Activated naive CD8-positive, alpha-beta T cell treated with anti-CD3 and anti-CD28 coated beads, Interleukin-2, amount 50 U/mL, for 24 hours (primary cell): Measurements from ENCODE around the gene ARHGEF37.
"Not testable (repeated sequence)": the region's sequence is repeated elsewhere in the genome, so short reads cannot be mapped to it uniquely, and the experiment has no call there.

ENCODE experiments used
- ATAC-seq: fragments of 150-1000 bp; cut with Tn5 transposase; one replicate; pipeline ENCODE4 v1.10.0; 2021
- DNase-seq: peaks from one replicate; pipeline ENCODE4 v3.0.0; 2021
- H3K27ac Mint-ChIP-seq: one replicate; pipeline ENCODE4 v1.8.0; 2021; ENCODE audit warnings: mild to moderate bottlenecking, mixed read lengths
- H3K27me3 Mint-ChIP-seq: one replicate; pipeline ENCODE4 v1.8.0; 2021; ENCODE audit warnings: mixed read lengths
- H3K36me3 Mint-ChIP-seq: one replicate; pipeline ENCODE4 v1.8.0; 2021; ENCODE audit warnings: low read depth, mixed read lengths
- H3K4me1 Mint-ChIP-seq: one replicate; pipeline ENCODE4 v1.8.0; 2021; ENCODE audit warnings: mixed read lengths
- H3K4me3 Mint-ChIP-seq: one replicate; pipeline ENCODE4 v1.8.0; 2021; ENCODE audit warnings: mild to moderate bottlenecking, moderate library complexity, mixed read lengths
- H3K9me3 Mint-ChIP-seq: one replicate; pipeline ENCODE4 v1.8.0; 2021; ENCODE audit warnings: mixed read lengths

Gene ARHGEF37

DNA sequence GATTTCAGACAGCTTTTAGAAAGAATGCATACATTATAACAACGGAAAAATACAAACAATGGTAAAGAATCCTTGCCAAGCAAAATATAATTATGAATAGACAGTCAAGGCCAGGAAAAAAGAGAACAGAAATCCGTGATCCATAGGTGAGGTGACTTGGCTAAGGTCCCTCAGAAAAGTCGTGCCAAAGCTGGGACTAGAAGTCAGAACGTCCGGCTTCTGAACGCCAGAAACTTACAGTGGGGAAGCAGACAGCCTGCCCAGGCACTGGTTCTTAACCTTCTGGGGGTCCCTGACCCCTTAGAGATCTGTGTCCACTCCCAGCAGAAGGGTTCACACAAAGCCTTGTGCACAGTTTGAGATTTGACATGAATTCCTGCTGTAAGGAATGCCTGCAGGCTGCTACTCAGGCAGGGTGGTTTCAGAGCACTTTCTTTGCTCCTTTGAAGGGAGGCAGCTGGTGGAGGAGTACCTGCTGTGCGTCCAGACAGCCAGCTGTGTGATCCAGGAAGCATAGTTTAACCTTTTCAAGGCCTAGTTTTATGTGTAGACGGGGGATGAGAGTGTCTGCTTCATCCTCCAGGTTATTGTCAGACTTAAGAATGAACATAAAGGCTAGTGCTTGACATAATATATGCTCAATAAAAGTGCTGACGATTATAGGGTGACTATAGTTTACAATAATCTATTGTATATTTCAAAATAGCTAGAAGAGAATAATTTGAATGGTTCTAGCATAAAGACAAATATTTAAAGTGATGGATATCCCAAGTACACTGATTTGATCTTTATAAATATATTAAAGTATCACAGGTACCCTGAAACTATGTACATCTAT, 852 bp downstream of the ARHGEF37 start:
- Mint-ChIP-seq H3K9me3 (no peaks in the 10 kb centered on the region), H3K4me1 (peaks cover 16% of the 10 kb centered on the region), H3K27me3 (peaks cover 20% of the 10 kb centered on the region), H3K27ac (no peak overlapping the region), H3K36me3 (no peaks in the 10 kb centered on the region), H3K4me3 (no peak overlapping the region)
- no peak for ATAC-seq
- DNase-seq = no peak

DNA sequence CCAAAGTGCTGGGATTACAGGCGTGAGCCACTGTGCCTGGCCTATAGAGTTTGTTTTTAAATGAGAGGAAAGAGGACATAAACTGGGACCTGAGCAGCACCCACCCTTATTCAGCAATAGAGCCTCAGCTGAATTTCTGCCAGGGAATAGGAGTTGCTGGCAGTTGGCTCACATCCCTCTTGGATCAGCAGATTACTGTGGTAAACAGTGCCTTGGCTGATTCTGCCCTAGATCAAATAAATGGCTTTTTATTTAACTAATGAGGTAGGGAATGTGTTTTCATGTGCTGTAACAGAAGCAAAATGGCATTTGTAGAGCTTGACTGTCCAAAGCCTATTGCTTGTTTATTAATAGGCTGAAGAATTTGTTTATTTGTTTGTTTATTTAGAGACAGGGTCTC, 2.1 kb downstream of the ARHGEF37 start:
- Mint-ChIP-seq H3K9me3 (no peaks in the 10 kb centered on the region), H3K4me3 (no peak overlapping the region), H3K27ac (no peak overlapping the region), H3K27me3 (peaks cover 20% of the 10 kb centered on the region), H3K36me3 (no peaks in the 10 kb centered on the region), H3K4me1 (peaks cover 17% of the 10 kb centered on the region)
- DNase-seq (no peak), ATAC-seq (no peak)

DNA sequence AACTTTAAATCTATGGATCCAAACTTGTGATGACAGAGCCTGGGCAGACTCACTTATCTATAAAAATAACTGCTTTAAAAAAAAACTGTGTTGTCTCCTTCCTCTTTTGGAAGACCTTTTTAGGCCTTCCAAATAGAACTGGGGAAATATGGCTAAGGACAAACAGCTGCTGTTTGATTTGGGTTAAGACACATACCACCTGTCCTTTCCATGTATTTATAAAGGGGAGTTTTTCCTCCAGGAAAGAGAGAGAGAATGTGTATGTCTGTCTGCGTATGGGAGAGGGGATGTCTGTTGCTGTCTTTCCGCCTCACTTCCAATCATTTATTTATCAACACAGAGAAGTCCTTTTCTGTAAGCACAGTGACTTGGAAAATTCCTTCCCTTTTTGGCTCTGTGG, 2.8 kb downstream of the ARHGEF37 start:
- ATAC-seq (no peak), DNase-seq (no peak)
- Mint-ChIP-seq H3K9me3 (no peaks in the 10 kb centered on the region), H3K27me3 (peaks cover 20% of the 10 kb centered on the region), H3K27ac (no peak overlapping the region), H3K4me1 (peaks cover 17% of the 10 kb centered on the region), H3K36me3 (no peaks in the 10 kb centered on the region), H3K4me3 (no peak overlapping the region)

DNA sequence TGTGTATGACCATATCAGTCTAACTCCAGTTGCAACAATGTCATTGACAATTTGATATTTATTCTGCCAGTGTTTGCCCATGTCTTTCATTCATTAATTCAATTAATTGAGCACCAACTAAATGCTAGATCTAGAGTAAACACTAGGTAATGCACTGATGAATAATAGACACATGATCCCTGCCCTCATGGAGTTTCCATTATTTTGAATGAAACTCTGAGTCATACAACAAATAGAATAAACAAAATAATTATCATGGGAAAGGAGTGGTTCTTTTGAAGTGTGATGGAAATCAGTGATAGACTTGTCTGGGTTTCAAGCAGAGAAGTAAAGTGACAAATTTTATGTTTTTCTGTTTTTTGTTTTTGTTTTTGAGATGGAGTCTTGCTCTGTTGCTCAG, 4.6 kb downstream of the ARHGEF37 start:
- Mint-ChIP-seq H3K9me3 (no peaks in the 10 kb centered on the region), H3K4me1 (peaks cover 11% of the 10 kb centered on the region), H3K4me3 (no peak overlapping the region), H3K27ac (no peak overlapping the region), H3K27me3 (peaks cover 11% of the 10 kb centered on the region), H3K36me3 (no peaks in the 10 kb centered on the region)
- ATAC-seq (no peak), DNase-seq (no peak)

DNA sequence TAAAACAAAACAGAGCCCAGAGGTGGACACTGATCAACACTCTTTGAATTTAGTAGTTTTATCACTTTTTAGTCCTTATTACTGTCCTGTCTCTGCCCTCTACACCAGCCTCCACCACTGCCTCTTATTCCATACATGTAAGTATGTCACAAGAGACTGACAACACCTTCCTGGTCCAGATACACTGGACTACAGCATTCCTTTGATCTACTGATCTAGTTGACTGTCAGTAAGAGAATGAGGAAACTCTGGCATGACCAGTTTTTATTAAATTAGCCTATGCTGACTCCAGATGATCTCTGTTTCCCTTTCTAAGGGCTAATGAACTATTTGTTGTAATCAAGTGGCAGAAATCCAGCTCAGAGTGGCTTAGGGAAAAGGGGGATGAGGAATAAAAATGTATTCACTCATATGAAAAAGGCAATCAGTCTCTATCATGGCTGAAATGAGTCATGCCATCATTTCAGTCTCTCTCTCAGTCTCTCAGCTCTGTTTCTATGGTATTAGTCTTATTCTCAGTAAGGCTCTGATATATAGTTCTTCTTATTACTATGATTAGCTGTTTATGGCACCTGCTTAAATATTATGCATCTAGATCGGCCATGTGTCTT, 5.5 kb downstream of the ARHGEF37 start:
- ATAC-seq (peak; percentile 46), DNase-seq (no peak)
- Mint-ChIP-seq H3K36me3 (no peaks in the 10 kb centered on the region), H3K4me3 (no peak overlapping the region), H3K27ac (no peak overlapping the region), H3K9me3 (no peaks in the 10 kb centered on the region), H3K27me3 (peaks cover 6% of the 10 kb centered on the region), H3K4me1 (peaks cover 7% of the 10 kb centered on the region)

DNA sequence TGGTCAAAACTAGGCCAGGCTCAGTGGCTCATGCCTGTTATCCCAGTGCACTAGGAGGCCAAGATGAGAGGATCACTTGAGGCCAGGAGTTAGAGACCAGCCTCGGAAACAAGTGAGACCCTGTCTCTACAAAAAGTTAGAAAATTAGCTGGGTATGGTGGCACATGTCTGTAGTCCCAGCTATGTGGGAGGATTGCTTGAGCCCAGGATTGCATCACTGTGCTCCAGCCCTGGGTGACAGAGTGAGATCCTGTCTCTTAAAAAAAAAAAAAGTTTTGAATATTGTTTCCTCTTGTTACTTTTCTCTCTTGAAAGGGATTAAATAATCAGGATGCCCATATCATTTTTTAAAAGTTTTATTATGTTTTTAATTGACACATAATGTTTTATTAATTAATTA, 7.6 kb downstream of the ARHGEF37 start:
- Mint-ChIP-seq H3K4me3 (no peak overlapping the region), H3K9me3 (no peaks in the 10 kb centered on the region), H3K4me1 (peaks cover 6% of the 10 kb centered on the region), H3K27ac (no peak overlapping the region), H3K27me3 (peaks cover 4% of the 10 kb centered on the region), H3K36me3 (no peaks in the 10 kb centered on the region)
- DNase-seq = no peak
- ATAC-seq = no peak

DNA sequence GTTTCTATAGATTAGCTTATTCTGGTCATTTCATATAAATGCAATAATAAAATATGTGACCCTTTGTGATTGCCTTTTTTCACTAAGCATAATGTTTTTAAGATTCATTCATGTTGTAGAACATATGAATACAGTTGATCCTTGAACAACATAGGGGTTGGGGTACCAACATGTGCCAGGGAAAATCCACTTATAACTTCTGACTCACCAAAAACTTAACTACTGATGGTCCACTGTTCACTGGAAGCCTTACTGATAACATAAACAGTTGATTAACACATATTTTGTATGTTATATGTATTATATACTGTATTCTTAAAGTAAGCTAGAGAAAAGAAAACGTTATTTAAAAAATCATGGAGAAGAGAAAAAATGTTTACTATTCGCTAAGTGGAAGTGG, 12.1 kb downstream of the ARHGEF37 start:
- Mint-ChIP-seq H3K27me3 (peaks cover 7% of the 10 kb centered on the region), H3K36me3 (no peaks in the 10 kb centered on the region), H3K4me1 (no peaks in the 10 kb centered on the region), H3K27ac (no peak overlapping the region), H3K4me3 (no peak overlapping the region), H3K9me3 (no peaks in the 10 kb centered on the region)
- DNase-seq (no peak), ATAC-seq (no peak)

DNA sequence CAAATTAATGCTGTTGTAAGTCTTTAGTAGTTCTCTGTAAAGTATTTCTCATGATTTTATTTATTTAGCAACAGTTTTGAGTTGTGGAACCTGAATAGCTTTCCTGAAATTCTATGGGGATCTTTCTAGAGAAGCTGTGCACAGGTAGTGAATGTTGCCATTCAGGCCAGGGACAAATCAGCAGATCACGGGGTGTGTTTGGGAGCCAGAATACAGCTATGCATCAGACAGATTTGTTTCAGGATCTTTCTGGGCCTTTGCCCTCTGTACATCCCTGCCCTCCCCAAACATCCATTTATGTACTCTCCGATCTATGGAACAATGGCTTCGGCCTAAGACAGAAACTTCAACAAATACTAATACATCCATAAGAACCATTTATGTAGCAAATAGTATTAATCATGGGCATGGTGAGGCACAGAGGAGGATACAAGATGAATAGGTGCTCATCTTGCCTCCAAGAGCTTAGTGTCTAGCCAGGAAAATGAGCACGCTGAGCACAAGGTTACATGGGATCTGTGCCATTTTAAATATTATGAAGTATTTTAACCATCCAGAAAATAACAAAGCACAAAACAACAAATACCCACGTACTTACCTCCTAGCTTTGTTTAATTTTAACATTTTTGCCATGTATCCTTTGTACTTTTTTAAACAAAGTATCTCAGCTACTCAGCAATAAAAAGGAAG, 13.1 kb downstream of the ARHGEF37 start:
- Mint-ChIP-seq H3K4me3 (no peak overlapping the region), H3K27me3 (peaks cover 7% of the 10 kb centered on the region)
- no peak for ATAC-seq

DNA sequence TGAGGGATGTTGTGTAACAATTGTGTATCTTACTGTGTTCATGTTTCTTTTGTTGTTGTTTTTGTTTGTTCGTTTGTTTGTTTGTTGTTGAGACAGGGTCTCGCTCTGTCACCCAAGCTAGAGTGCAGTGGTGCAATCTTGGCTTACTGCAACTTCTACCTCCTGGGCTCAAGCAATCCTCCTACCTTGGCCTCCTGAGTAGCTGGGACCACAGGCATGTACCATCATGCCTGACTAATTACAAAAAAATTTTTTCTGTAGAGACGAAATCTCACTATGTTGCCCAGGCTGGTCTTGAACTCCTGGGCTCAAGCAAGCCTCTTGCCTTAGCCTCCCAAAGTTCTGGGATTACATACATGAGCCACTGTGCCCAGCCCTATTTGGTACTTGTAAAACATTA, 13.8 kb downstream of the ARHGEF37 start:
- not testable (repeated sequence) for H3K9me3 Mint-ChIP-seq, ATAC-seq, H3K27ac Mint-ChIP-seq, H3K4me1 Mint-ChIP-seq, H3K36me3 Mint-ChIP-seq, H3K27me3 Mint-ChIP-seq, DNase-seq, H3K4me3 Mint-ChIP-seq

More for the DNA sequence above, 13.1 kb downstream of the ARHGEF37 start:
- no peaks in the 10 kb centered on the region for H3K4me1 Mint-ChIP-seq
- no peaks in the 10 kb centered on the region for H3K9me3 Mint-ChIP-seq
- H3K36me3 Mint-ChIP-seq = no peaks in the 10 kb centered on the region
- no peak overlapping the region for H3K27ac Mint-ChIP-seq
- no peak for DNase-seq

DNA sequence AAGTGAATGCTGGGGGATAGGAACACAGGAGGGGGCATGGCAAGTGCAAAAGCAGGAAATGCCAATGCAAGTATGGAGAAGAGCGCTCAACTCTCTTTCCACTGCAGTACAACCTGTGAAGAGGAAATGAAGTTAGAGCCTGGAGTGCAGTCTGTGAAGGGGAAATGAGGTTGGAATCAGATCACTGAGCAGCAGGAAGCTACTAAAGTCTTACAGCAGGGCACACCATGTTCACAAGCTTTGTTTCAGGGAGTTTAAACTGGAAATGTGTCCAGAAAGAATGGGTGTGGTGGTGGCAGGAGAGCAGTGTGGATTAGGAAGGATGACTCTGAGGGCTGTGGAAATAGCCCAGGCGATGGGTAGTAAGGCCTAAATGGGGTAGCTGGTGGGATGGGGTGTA, 15.4 kb downstream of the ARHGEF37 start:
- Mint-ChIP-seq H3K4me3 (no peak overlapping the region), H3K9me3 (no peaks in the 10 kb centered on the region), H3K27ac (peak overlapping the region; percentile 14), H3K4me1 (no peaks in the 10 kb centered on the region), H3K36me3 (no peaks in the 10 kb centered on the region), H3K27me3 (peaks cover 5% of the 10 kb centered on the region)
- ATAC-seq = no peak
- no peak for DNase-seq

DNA sequence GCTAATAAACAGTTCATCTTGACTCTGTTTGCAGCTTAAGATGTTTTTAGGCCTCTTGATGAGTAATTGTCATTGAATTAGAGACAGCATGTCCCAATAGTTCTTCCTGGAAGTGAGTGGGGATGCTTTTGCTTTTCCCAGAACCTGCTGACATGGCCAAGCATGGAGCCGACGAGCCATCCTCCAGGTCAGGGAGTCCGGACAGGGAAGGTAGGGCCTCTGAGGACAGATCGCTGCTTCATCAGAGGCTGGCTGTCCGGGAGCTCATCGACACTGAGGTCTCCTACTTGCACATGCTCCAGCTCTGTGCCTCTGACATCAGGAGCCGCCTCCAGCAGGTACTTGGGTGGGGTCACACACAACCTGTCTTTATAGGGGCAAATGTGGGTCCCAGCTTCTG, 16.3 kb downstream of the ARHGEF37 start:
- H3K4me1 Mint-ChIP-seq = no peaks in the 10 kb centered on the region
- H3K36me3 Mint-ChIP-seq = no peaks in the 10 kb centered on the region
- no peak overlapping the region for H3K27ac Mint-ChIP-seq
- H3K27me3 Mint-ChIP-seq = peaks cover 5% of the 10 kb centered on the region
- H3K9me3 Mint-ChIP-seq = no peaks in the 10 kb centered on the region
- H3K4me3 Mint-ChIP-seq = no peak overlapping the region
- DNase-seq (no peak), ATAC-seq (no peak)

DNA sequence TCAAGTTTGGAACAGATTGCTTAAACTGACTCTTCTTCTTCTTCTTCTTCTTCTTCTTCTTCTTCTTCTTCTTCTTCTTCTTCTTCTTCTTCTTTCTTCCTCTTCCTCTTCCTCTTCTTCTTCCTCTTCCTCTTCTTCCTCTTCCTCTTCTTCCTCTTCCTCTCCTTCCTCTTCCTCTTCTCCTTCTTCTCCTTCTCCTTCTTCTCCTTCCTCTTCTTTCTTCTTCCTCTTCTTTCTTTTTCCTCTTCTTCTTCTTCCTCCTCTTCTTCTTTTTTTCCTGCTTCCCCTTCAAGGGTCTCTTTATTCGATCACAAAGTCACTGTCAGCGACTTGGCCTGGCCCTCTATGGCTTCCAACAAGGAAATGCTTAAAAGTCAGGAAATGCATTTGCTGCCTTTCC, 16.9 kb downstream of the ARHGEF37 start:
- not testable (repeated sequence) for H3K4me3 Mint-ChIP-seq, H3K36me3 Mint-ChIP-seq, DNase-seq, H3K4me1 Mint-ChIP-seq, H3K27ac Mint-ChIP-seq, ATAC-seq, H3K9me3 Mint-ChIP-seq, H3K27me3 Mint-ChIP-seq

DNA sequence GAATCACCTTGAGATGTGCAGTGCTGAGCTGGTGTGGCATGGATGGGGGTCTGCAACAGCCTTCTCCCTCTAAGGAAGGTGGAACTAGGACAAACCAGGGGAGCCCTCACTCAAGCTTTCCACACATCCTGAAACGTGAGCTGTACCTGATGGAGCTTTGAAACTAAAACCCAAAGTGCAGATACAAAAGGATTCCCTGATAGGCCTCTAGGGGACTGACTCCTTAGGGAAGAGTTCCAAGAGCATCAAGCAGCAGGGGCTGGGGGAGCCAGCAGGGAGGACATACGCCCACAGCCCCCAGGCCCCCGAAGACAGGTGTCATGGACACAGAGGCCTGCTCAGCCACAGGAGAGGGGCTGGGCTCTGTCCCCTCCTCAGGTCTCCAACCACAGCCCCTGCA, 17.7 kb downstream of the ARHGEF37 start:
- no peaks in the 10 kb centered on the region for H3K36me3 Mint-ChIP-seq
- DNase-seq (no peak), ATAC-seq (no peak)
- H3K27me3 Mint-ChIP-seq = peaks cover 3% of the 10 kb centered on the region
- no peaks in the 10 kb centered on the region for H3K4me1 Mint-ChIP-seq
- no peak overlapping the region for H3K4me3 Mint-ChIP-seq
- H3K9me3 Mint-ChIP-seq = no peaks in the 10 kb centered on the region
- H3K27ac Mint-ChIP-seq = no peak overlapping the region

DNA sequence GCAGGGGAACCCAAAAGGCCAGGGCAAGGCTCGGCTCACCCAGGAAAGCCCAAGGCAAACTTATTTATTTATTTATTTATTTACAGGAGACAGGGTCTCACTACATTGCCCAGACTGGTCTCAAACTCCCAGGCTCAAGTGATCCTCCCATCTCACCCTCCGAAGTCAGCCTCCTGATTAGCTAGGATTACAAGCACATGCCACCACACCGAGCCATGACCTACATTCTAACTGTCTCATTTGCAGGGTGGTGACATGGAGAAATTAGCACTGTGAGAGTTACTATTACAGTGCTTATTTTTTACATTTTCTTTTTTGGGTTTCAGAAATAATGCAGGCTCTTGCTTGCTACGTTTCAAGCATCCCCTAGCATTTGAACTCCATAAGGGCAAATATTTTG, 18.1 kb downstream of the ARHGEF37 start:
- Mint-ChIP-seq H3K4me1 (no peaks in the 10 kb centered on the region), H3K4me3 (no peak overlapping the region), H3K9me3 (no peaks in the 10 kb centered on the region), H3K27ac (no peak overlapping the region), H3K27me3 (peaks cover 3% of the 10 kb centered on the region), H3K36me3 (no peaks in the 10 kb centered on the region)
- ATAC-seq (no peak), DNase-seq (no peak)

DNA sequence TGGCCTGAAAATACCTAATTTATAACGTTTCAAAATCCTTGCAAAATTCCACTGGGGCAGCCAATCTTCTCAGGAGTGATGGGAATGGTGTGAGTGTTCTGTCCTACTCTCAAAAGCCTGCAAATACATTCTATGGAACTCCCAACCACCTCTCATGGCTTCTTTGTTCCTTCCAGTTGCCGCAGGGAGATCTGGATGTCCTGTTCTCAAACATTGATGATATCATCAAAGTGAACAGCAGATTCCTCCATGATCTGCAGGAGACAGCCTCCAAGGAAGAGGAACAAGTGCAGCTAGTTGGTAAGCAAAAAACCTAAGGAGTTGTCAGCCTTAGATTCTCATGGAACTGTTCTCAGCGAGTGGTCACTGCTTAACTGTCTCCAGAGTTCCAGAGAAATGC, 19.6 kb downstream of the ARHGEF37 start:
- Mint-ChIP-seq H3K27ac (no peak overlapping the region), H3K9me3 (no peaks in the 10 kb centered on the region), H3K4me3 (no peak overlapping the region), H3K4me1 (peaks cover under 1% of the 10 kb centered on the region), H3K36me3 (no peaks in the 10 kb centered on the region), H3K27me3 (peaks cover 2% of the 10 kb centered on the region)
- DNase-seq = no peak
- ATAC-seq = no peak
